Thoracic aorta (tissue), 2 donors: ENCODE results near the gene ABCC1. TPM values are rescaled to one million over a fixed set of nuclear protein-coding genes. Genes with fewer than 3 reads are reported as not detected.
"Not testable (repeated sequence)": the region's sequence is repeated elsewhere in the genome, so short reads cannot be mapped to it uniquely, and the experiment has no call there.

Experiments
- ATAC-seq: fragments of 150-250 bp; one replicate; pipeline ENCODE4 v1.8.0; 2017; ENCODE audit warnings: low read depth; ENCODE audit not compliant: insufficient number of reproducible peaks, low FRiP score
- DNase-seq: peaks from one replicate; pipeline ENCODE4 v3.0.0-alpha.2; 2020; ENCODE audit warnings: low spot score
- H3K27ac ChIP-seq, 2 donors: fragments of 200-600 bp; sonication (generic); 1 replicate in 1 of 2; 2 replicates in 1 of 2; pipeline ENCODE4 v1.5.1; 2016; ENCODE audit warnings: mild to moderate bottlenecking in 2 of 2, moderate library complexity in 2 of 2
- H3K27me3 ChIP-seq: fragments of 200-600 bp; sonication (generic); replicated peaks from 2 replicates; pipeline ENCODE4 v1.6.0; 2016; ENCODE audit warnings: mild to moderate bottlenecking; ENCODE audit not compliant: insufficient read depth
- H3K36me3 ChIP-seq: fragments of 200-600 bp; sonication (generic); one replicate; pipeline ENCODE4 v1.5.1; 2016
- H3K4me1 ChIP-seq, 2 donors: fragments of 200-600 bp; sonication (generic); 1 replicate in 1 of 2; 2 replicates in 1 of 2; pipeline versions ENCODE4 v1.5.1 to v1.6.0; 2016; ENCODE audit warnings: low read depth in 2 of 2, mild to moderate bottlenecking in 1 of 2; ENCODE audit not compliant: control insufficient read depth in 1 of 2
- H3K4me3 ChIP-seq: fragments of 200-600 bp; sonication (generic); 2 replicates; pipeline ENCODE4 v1.5.1; 2016; ENCODE audit warnings: mild to moderate bottlenecking
- H3K9me3 ChIP-seq: fragments of 200-600 bp; sonication (generic); 2 replicates; pipeline ENCODE4 v1.5.1; 2016
- CTCF ChIP-seq: fragments of 200-600 bp; sonication (generic); IDR thresholded peaks from one replicate; pipeline ENCODE4 v1.5.1; 2019; ENCODE audit warnings: antibody characterized with exemption
- total RNA-seq, 2 donors: library from RNA; depleted of rRNA; stranded (reverse); fragments of >200 nt; gene quantifications; one replicate each; pipeline versions ENCODE4 v1.1.0 to v1.2.3, GENCODE V29; 2016

ABCC1 gene
- total RNA-seq, 2 donors from 2014 or later: 89.2 to 94.9 TPM

GRCh38 chr16:16150878-16151152, 201.4 kb downstream of the ABCC1 start:
- DNase-seq: no peak
- peaks cover 3 to 31% of the 10 kb centered on the region in 2 donors for H3K4me1 ChIP-seq
- peaks cover 11% of the 10 kb centered on the region for H3K36me3 ChIP-seq
- H3K27ac ChIP-seq: no peak overlapping the region
- H3K9me3 ChIP-seq: no peaks in the 10 kb centered on the region
- no peak for ATAC-seq
- H3K4me3 ChIP-seq: no peak overlapping the region
- no peaks in the 10 kb centered on the region for H3K27me3 ChIP-seq
- TF ChIP-seq CTCF: no peak

- Histone ChIP-seq H3K36me3 (peaks cover 11% of the 10 kb centered on the region), H3K27me3 (no peaks in the 10 kb centered on the region), H3K4me3 (no peak overlapping the region), H3K9me3 (no peaks in the 10 kb centered on the region), H3K4me1 (peaks cover 3 to 31% of the 10 kb centered on the region in 2 donors), H3K27ac (no peak overlapping the region)
- ATAC-seq (no peak), DNase-seq (no peak)
- TF ChIP-seq CTCF: no peak
Observed at GRCh38 chr16:16151315-16151714, 201.9 kb downstream of the ABCC1 start.

GRCh38 chr16:16153000-16153399, 203.6 kb downstream of the ABCC1 start:
- not testable (repeated sequence) for H3K27ac ChIP-seq, H3K27me3 ChIP-seq, H3K9me3 ChIP-seq, DNase-seq, ATAC-seq, H3K4me3 ChIP-seq, H3K36me3 ChIP-seq
- peaks cover 3 to 28% of the 10 kb centered on the region in 2 donors for H3K4me1 ChIP-seq

GRCh38 chr16:16154281-16154951, 205.0 kb downstream of the ABCC1 start:
- no peaks in the 10 kb centered on the region for H3K9me3 ChIP-seq
- H3K27me3 ChIP-seq: no peaks in the 10 kb centered on the region
- no peak overlapping the region for H3K4me3 ChIP-seq
- DNase-seq (no peak), ATAC-seq (no peak)
- H3K27ac ChIP-seq: no peak overlapping the region
- H3K4me1 ChIP-seq: peaks cover 0 to 16% of the 10 kb centered on the region in 2 donors
- no peaks in the 10 kb centered on the region for H3K36me3 ChIP-seq
- no peak for TF ChIP-seq CTCF

GRCh38 chr16:16155234-16155633, 205.8 kb downstream of the ABCC1 start:
- H3K9me3 ChIP-seq: no peaks in the 10 kb centered on the region
- no peak for ATAC-seq

More at GRCh38 chr16:16155234-16155633, 205.8 kb downstream of the ABCC1 start:
- peaks cover 0 to 8% of the 10 kb centered on the region in 2 donors for H3K4me1 ChIP-seq
- no peak for DNase-seq
- H3K27me3 ChIP-seq: no peaks in the 10 kb centered on the region
- H3K36me3 ChIP-seq: no peaks in the 10 kb centered on the region
- H3K27ac ChIP-seq: no peak overlapping the region
- H3K4me3 ChIP-seq: no peak overlapping the region
- no peak for TF ChIP-seq CTCF
